ENCODE results near the gene SRSF7.

SRSF7 gene

DNA sequence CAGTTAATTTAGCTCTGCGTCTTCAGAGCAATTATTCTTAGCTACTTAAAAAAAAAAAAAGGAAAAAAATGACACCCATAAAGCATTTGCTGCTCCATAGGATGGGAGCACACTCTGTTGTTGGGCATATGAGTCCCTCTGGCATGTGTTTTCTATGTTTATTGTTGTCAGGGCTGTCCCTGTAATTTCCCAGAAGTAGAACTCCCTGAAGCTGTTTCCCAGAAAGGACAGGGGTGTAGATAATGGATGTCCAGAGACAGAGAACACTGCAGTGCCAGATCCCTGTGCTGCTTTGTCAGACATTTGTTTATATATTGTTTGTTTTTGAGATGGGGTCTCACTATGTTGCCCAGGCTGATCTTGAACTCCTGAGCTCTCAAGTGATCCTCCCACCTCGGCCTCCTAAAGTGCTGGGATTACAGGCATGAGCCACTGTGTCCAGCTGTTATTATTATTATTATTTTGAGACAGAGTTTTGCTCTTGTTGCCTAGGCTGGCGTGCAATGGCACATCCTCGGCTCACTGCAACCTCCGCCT is 52.6 kb downstream of the SRSF7 start:
- no peak for DNase-seq

DNA sequence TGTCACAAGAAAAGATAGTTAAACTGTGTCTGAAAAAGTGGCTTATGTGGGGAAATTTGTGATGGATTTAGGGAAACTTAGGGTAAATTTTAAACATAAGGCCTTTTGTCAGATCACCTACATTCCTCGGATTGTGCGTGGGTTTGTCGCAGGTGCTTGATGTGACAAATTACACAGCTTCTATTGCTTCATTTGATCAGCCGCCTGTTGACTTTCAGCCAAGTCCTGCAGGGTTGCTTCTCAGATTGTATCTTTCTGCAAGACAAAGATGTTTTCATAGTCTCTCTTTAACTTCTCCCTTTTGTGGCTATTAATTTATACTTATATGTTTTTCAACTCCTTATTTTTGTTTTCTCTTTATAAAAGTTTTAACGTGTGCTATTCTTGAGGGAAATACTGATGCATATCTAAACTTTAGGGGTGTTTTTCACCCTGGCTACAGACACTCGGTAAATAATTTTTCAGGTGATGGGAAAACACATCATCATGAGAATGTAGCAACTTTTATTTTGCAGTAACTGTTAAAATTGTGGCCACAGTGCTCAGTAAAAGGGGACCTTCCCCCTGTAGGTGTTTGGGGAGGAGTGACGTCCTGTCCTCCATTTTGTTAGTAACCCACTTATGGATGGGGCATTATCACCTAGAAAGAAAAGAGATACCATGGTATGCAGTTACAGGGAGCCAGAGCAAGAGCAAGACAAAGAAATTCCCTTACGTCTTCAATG is 53.9 kb downstream of the SRSF7 start:
- no peak for DNase-seq

Data from RPMI8226 (cell line).